HCEC 1CT (cell line): ENCODE data around the gene MCCC2.
A peak's percentile ranks its signal among the peaks of the same experiment; 100 is the strongest.
"Not testable (repeated sequence)": the region's sequence is repeated elsewhere in the genome, so short reads cannot be mapped to it uniquely, and the experiment has no call there.

ENCODE experiments used
- DNase-seq: peaks from one replicate; pipeline ENCODE4 v3.0.0-alpha.2; 2017

Gene MCCC2

DNA sequence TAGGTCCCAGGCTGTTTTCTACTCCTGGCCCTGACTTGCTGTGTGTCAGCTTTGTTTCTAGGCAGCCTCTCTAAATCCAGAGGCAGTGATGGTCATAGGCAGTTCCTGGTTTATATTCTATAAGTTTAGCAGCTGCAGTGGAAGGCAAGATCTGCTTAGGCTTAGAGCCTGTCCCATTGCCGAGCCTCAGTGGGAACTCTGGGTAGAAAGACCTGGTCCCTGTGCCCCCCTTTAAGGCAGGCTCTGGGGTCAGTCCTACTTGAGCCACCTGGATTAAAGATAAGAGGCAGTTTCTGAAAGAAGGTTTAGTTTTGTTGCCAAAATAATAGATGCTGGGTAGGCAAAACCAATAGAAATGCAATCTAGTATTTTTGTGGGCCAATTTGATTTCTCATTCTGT, 13.6 kb downstream of the MCCC2 start:
- no peak for DNase-seq

DNA sequence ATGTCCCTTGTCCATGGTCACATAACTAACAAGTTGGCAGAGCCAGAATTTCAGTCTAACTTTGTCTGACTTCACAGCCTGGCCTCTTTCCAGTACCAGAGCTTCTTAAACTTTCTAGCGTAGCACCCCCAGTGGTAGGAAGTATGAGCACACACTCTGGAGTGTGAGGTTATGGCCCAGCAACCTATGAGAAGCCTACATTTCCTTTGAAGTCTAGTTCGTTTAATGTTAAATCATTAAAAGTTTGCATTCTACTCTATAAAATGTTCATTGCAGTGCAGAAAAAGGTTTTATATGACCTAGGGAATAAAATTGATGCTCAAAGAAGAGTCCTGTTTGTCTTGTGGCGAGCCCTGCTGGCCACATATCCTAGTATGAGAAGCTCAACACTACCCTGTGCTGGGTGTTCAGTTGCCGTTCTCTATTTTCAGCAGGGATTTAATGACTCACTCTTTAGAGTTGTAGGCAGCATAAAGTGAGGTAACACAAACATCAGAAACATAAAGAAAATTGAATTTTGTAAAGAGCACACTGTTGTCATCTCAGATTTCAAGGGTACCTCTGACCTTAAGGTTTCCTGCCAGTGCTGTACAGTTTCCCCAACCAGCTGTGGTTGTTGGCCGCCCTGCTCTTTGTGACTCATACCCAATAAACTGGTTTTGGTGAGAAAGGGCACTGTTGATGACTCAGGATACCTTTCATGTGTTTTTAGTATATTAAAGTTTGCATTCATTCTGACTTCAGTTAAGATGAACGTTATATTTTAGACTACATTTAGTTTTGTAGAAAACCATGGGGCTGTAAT, 14.3 kb downstream of the MCCC2 start:
- peak; percentile 99 for DNase-seq

DNA sequence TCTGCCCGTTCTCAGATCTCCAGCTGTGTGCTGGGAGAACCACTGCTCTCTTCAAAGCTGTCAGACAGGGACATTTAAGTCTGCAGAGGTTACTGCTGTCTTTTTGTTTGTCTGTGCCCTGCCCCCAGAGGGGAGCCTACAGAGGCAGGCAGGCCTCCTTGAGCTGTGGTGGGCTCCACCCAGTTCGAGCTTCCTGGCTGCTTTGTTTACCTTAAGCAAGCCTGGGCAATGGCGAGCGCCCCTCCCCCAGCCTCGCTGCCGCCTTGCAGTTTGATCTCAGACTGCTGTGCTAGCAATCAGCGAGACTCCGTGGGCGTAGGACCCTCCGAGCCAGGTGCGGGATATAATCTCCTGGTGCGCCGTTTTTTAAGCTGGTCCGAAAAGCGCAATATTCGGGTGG, 22.8 kb downstream of the MCCC2 start:
- not testable (repeated sequence) for DNase-seq

DNA sequence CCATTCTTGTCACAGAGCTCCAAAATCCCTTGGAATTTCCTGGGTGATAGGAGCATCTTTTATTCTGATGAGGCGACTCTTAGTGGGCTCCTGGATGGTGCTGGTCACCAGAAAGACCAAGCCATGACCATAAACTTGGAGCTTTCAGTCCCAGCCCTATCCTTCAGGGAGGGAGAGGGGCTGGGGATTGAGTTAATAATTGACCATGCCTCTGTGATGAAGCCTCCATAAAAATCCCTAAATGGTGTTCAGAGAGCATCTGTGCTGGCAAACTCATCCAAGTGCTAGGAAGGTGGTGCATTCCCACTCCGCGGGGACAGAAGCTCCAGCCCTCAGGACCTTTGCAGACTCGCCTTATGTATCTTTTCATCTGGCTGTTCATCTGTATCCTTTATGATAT, 28.7 kb downstream of the MCCC2 start:
- no peak for DNase-seq

DNA sequence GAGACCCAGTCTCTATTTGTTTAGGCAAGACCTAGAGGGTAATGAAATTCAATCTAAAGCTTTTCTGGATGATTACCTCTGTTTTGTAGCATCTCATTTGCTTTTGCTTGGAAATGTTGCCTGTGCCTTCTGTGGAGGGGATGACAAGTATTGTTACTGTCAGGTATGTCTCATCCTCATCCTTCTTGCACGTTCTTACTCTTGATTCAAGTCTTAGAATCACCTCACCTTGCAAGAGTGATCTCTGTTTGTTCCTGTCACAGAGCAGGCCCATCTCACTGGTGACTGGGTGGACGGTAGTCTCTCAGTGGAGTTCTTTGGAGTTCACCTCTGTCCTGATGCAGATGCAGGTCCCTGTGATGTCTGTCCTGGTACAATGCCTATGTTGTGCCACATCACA, 33.5 kb downstream of the MCCC2 start:
- no peak for DNase-seq

DNA sequence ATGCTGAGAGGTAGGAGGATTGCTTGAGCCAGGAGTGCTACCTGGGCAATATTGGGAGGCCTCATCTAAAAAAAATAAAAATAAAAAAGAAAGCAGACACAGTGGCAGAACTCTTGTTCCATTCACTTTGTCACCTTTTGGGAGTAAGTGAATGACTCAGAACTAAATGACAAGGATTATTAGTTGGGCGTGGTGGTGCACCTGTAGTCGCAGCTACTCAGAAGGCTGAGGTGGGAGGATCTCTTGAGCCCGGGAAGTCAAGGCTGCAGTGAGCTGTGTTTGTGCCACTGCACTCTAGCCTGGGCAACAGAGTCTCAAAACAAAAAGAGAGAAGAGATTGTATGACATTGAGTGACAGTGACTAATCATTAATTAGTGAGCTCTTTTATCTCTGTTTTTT, 34.1 kb downstream of the MCCC2 start:
- DNase-seq, result no peak

DNA sequence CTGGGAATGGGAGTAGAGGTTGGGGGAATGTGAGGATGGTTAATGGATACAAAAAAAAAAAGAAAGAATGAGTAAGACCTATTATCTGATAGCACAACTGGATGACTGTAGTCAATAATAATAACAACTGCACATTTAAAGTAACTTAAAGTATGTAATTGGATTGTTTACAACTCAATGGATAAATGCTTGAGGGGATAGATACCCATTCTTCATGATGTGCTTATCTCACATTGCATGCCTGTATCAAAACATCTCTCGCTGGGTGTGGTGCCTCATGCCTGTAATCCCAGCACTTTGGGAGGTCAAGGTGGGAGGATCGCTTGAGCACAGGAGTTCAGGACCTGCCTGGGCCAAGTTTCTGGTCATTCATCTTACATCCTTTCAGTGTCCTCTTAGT, 34.6 kb downstream of the MCCC2 start:
- DNase-seq, result no peak

DNA sequence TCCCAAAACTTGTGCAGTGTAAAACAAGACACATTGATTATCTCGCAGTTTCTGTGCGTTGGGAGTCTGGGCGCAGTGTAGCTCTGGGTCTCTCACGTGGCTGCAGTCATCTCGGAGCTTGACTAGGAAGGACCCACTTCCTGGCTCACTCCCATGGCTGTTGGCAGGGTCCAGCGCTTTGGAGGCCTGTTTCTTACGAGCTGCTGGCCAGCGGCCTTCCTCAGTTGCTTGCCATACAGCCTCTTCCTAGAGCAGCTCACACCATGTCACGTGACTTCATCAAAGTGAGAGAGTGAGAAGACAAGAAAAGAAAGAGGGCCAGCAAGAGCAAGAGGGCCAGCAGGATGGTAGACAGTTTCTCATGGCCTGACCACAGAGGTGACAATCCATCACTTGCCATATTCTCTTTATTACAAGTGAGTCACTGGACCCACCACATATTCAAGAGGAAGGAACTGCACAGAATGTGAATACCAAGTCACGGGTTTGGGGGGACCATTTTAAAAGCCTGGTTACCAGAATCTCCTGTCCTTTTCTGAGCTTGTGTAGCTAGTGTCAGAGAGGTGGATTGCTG, 36.2 kb downstream of the MCCC2 start:
- DNase-seq, result no peak

DNA sequence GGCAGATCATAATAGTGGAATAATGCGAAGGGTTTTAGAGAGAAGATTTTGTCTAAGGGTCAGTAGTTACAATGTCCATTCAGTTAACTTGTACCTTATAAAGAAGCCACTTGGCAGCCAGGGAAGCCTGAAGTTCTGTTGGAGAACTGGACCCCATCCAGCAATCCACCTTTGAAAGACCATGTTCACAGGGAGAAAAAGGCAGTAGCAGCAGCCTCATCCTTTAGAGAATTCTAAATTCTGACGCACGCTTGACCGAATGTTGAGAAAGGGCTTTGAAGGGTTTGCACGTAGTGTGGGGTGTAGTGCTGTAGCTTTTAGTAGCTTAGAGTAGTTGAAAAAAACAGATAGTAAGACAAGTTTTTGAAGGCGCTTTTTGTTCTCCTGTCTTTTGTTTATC, 42.8 kb downstream of the MCCC2 start:
- no peak for DNase-seq

DNA sequence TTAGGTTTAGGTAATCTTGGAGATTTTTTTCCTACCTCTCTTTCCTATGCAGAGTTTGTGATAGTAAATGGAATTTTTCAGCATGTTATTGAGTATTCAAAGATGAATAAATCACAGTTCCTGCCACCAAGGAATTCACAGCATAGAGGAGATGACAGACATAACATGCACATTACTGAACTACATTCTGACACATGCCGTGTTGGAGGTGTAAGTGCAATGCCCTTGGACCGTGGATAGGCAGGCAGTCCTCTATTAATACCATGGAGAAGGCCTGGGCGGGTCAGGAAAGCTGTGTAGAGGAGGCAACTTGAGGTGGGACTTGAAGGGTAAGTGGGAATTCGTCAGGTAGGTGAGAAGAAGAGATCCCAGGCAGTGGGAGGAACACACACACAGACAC, 43.9 kb downstream of the MCCC2 start:
- no peak for DNase-seq

DNA sequence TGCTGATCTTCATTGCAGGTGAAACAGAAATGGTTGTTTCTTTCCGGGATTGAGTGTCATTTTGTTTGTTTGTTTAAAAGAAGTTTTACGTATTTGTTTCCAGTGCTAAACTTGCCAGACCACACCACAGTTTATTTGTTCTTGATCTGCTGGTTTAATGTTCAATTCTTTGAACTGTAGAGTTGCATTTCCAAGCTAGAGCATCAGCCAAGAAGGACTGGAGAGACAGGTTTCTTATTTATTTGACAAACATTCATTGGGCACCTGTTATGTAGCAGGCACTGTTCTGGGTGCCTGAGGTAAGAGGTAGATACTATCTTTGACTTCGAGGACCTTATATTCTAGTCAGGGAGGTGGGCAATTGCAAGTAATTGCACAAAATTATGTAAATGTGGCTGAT, 45.0 kb downstream of the MCCC2 start:
- DNase-seq, result no peak

DNA sequence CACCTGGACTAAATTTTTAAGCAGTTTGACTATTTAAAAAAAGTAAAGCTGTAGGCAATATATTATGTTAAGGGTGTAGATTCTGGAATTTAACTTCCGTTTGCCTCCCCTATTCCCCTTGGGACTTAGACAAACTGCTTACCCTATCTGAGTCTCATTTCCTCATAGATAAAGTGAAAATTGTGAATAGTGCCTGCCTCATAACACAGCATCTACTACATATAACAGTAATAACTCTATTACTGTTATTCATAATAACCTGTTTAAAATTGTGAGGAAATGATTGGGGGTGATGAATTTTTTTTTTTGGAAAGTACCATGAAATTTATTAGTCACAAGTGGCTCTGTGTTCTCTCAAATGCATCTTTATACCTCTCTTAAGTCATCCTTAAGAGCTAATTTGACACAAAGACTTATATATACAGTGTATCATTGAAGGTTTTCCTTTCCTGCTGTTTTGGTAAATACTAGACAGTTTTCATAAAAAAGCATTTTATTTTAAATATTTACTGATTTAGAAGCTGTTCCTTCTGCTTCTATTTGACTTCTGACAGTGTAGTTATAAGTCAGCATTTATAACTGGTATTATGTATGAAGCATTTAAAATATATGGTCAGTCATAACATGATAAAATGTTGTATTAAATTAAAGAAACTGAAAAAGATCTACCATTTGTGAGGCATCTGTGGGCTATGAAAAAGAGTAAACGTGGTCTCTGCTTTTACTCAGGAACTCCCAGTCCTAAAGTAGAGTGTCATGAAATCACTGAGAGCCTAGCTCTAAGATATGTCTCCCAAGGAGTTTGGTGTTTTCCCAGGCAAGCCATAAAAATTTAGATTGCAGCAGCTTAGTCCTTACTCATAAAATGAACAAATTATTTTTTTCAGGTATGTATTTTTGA, 46.4 kb downstream of the MCCC2 start:
- no peak for DNase-seq

DNA sequence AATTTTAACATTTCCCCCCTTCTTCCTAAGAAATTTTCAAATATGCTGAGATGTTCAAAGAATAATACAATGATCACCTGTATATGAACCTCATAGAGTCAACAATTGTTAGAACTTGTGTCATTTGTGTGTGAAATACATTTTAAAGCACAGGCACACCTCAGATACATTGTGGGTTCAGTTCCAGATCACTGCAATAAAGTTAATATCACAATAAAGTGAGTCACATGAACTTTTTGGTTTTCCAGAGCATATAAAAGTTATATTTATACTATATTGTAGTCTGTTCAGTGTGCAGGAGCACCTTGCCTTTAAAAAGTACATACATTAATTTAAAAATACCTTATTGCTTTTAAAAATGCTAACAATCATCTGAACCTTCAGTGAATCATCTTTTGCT, 50.0 kb downstream of the MCCC2 start:
- DNase-seq, result no peak

DNA sequence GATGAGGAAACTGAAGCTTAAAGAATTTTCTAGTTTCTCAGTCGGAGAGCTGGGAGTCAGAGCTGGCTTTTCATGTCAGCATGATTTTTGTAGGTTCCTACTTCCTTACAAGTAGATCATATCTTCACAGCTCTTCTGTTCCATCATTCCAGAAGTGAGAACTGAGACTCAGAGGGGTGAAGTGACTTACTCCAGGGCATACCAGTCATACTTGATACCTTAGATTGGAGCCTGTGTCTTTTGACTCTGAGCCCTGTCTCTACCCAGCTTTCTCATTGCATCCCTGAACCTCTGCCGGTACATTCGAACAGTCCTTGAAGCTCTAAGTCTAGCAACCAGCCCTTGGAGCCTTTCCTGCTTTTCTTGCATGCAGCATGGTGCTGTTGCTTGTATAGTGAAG, 53.3 kb downstream of the MCCC2 start:
- DNase-seq, result no peak

DNA sequence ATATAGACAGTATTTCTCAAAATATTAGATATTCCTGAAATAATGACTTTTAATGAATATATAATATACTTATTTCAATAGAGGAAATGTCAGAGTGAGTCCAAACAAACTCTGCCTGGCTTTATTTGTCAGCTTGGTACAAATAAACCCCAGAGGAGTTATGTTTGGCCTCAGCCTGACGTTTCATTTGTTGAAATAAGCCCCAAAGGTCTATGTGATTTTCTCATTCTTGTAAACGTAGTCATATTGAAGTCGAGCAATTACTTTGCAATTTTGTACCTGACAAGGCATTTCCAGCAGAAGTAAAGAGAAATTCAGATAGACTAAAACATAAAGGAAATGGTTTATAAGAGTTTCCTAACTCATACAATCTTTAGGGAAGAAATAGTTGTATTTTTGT, 57.9 kb downstream of the MCCC2 start:
- no peak for DNase-seq

DNA sequence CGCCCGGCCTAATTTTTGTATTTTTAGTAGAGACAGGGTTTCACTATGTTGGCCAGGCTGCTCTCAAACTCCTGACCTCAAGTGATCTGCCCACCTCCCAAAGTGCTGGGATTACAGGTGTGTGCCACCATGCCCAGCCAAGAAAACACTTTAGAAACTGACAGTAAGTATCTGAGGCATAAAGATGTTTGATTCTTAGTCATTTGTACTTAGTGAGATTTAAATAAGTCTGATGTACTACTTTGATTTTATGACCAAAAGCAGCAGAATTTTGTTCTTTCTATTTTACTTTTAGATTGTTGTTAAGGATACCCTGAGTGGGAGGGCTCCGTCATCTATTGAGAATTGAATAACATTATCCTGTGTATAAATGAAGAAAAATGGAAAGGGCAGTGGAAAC, 63.8 kb downstream of the MCCC2 start:
- not testable (repeated sequence) for DNase-seq

DNA sequence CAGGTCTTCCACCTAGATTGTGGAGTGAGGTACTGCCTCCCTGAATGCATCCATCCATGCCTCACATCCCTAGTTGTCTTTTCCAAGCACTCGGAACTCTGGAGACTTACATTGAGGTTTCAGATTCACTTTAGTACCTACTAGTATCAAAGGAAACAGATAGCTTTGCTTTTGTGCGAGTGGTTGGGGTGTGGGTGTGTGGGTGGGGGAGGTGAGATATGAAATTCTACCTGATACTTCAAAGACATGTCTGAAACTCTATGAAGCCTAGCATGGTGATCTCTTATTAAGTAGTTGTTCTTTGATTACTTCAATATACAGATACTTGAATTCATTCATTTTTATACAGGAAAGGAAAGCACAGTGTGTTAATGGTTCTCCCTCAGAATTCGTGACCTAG, 64.4 kb downstream of the MCCC2 start:
- no peak for DNase-seq

DNA sequence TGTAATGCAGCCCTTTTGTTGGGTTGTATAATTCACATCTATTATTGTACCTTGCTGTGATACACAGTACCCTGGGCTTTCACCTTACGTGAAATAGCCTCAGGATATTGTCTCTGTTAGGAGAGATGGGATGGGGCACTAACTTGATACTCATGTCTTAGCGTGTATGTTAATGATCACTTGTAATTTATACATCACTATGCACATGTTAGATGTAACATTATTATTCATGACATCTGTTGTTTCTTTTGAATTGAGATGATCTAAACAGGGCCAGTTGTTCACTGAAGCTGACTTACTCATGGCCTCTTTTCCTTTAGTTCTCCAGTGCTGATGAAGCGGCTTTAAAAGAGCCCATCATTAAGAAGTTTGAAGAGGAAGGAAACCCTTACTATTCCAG, 65.2 kb downstream of the MCCC2 start:
- DNase-seq, result no peak

DNA sequence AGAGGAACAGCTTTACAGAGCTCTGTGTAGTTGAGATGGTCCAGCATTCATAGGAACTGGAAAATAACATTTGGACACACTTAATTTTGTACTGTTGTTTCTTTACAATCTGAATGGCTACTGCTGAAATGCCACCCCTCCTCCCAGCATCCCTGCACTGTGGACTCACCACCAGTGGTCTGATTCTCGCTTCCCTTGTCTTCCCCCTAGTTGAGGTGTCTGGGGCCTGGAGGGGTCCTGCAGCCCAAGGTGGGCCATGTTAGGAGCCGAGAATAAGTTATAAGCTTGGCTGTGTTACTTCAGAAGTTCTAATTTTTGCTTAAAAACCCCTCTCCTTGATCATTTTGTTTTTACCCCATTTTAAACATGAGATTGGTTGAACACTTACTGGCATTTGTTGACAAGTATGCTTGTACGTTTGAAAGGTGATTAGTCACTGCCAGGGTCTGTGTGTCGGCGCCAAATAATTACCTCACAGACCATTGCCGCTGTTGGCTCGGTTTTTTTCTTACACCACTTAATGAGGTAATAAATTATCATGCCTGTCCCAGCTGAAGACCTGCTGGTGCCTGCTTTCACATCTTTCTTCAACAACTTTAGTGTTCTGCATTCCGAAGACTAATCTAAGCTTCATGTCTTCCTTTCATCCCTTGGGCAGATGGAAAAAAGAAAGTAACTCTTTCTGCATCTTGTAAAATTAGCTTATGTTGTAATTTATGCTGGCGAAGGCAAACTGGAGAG, 65.8 kb downstream of the MCCC2 start:
- DNase-seq, result no peak

DNA sequence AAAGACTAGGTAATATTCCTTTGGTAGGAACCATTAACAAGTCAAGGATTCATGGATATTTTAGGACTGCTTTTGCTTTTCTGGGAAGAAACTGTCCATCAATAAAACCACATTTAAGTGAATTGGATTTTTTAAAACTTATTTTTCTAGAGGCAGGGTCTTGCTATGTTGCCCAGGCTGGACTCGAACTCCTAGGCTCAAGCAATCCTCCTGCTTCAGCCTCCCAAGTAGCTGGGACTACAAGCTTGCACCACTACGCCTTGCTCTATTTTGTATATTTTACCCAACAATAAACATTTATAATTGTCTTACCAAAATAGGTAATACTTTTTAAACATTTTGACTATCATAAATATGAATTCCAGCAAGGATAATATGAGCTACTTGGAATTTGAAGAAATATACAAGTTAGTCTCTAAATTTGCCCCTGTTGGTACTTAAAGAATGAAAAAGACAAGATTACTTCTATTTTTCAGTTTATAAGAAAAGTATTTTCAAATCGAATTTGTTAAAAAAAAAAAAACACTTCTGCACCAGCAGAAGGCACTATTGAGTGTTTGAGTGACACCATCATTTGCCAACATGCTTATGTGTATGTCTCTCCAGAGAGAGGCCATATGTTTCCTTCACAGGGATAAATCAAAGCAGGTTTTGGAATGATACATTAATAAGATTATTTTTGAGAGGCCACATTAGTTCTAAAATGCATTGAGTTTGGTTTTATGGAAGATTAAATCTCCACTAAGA, 71.9 kb downstream of the MCCC2 start:
- DNase-seq, result peak; percentile 20

DNA sequence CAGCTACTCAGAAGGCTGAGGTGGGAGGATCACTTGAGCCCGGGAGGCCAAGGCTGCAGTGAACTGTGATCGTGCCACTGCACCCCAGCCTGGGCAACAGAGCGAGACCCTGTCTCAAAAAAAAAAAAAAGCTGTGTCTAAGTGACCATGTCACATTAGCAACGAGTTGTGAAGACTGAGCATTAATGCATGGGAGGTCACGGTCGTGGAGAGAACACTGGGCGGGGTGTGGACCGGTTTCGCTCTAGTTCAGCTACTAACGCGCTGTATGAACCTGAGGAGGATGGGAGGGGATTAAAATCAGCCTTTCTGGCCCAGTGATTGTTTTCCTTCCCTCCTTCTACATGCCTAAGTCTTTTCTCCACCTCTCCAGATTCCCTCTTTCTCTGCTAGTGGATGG, 75.2 kb downstream of the MCCC2 start:
- no peak for DNase-seq

DNA sequence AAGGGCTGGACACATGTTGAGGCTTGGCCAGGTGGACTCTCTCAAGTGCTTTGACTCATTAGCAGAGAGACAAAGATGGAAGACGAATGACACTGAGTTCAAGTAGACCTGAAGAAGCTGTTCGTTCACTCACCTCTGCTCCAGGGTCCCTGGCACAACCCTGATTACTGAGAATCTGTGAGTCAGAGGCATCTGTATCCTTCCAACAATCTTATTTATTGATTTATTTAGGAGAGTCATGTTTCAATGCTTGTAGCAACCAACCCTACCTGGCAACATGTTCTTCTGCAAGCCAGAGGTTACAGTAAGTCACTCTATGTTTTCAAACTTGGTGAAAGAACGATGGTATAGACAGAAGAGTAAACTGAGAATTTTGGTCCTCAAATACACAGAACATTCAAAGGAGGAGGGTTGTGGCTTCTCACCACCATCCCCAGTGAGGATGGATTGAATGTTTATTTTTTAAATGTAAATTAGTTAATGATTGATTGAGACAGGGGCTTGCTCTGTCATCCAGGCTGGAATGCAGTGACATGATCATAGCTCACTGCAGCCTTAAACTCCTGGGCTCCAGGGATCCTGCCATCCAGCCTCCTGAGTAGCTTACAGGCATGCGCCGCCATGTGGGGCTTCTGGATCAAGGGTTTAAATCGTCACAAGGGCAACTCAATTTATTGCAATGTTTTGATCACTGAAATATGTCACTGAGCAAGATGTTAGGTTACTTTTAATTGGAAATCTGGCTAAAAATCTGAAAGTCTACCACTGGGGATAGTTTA, 76.2 kb downstream of the MCCC2 start:
- no peak for DNase-seq
